ENCODE results near the gene UBQLN2. TPM values are rescaled to one million over a fixed set of nuclear protein-coding genes. Genes with fewer than 3 reads are reported as not detected.
"Not testable (repeated sequence)": the region's sequence is repeated elsewhere in the genome, so short reads cannot be mapped to it uniquely, and the experiment has no call there.

The UBQLN2 gene
- total RNA-seq: 39.9 and 43.8 TPM in 2 replicates

- Histone ChIP-seq H3K36me3 (ENCODE audit: control insufficient read depth, insufficient read depth, low read length) (no peaks in the 10 kb centered on the region), H3K4me3 (ENCODE audit: low read depth, low read length) (peak within 1 kb of the TSS; percentile 76), H3K27me3 (ENCODE audit: control insufficient read depth, insufficient read depth, low read length) (no peaks in the 10 kb centered on the region)
- TF ChIP-seq CTCF (IDR thresholded peaks at IDR 0.05; ENCODE audit: insufficient read depth, low read length, poor library complexity, severe bottlenecking): peak; percentile 25
- DNase-seq (ENCODE audit: low read depth): no peak
Measured at GRCh38 chrX:56563231-56564161, at the start of gene UBQLN2. TSS of gene UBQLN2 (plus strand) at chrX:56563627. CDS start at chrX:56563874, 247 bp downstream.

GRCh38 chrX:56519642-56520041, 43.8 kb upstream of the UBQLN2 start:
- no peak overlapping the region for H3K4me3 ChIP-seq (ENCODE audit: low read depth, low read length)
- H3K27me3 ChIP-seq (ENCODE audit: control insufficient read depth, insufficient read depth, low read length): no peaks in the 10 kb centered on the region
- no peak for TF ChIP-seq CTCF (IDR thresholded peaks at IDR 0.05; ENCODE audit: insufficient read depth, low read length, poor library complexity, severe bottlenecking)

GRCh38 chrX:56529482-56530007, 33.9 kb upstream of the UBQLN2 start:
- H3K36me3 ChIP-seq (ENCODE audit: control insufficient read depth, insufficient read depth, low read length); H3K27me3 ChIP-seq (ENCODE audit: control insufficient read depth, insufficient read depth, low read length); H3K4me3 ChIP-seq (ENCODE audit: low read depth, low read length); DNase-seq (ENCODE audit: low read depth): not testable (repeated sequence)

More at GRCh38 chrX:56519642-56520041, 43.8 kb upstream of the UBQLN2 start:
- DNase-seq (ENCODE audit: low read depth): no peak
- no peaks in the 10 kb centered on the region for H3K36me3 ChIP-seq (ENCODE audit: control insufficient read depth, insufficient read depth, low read length)

GRCh38 chrX:56530011-56530410, 33.4 kb upstream of the UBQLN2 start:
- DNase-seq (ENCODE audit: low read depth): no peak
- H3K4me3 ChIP-seq (ENCODE audit: low read depth, low read length): no peak overlapping the region
- no peak for TF ChIP-seq CTCF (IDR thresholded peaks at IDR 0.05; ENCODE audit: insufficient read depth, low read length, poor library complexity, severe bottlenecking)
- no peaks in the 10 kb centered on the region for H3K36me3 ChIP-seq (ENCODE audit: control insufficient read depth, insufficient read depth, low read length)
- no peaks in the 10 kb centered on the region for H3K27me3 ChIP-seq (ENCODE audit: control insufficient read depth, insufficient read depth, low read length)

- no peak for TF ChIP-seq CTCF (IDR thresholded peaks at IDR 0.05; ENCODE audit: insufficient read depth, low read length, poor library complexity, severe bottlenecking)
- no peak for DNase-seq (ENCODE audit: low read depth)
- H3K27me3 ChIP-seq (ENCODE audit: control insufficient read depth, insufficient read depth, low read length): no peaks in the 10 kb centered on the region
- H3K36me3 ChIP-seq (ENCODE audit: control insufficient read depth, insufficient read depth, low read length): no peaks in the 10 kb centered on the region
- H3K4me3 ChIP-seq (ENCODE audit: low read depth, low read length): no peak overlapping the region
Measured at GRCh38 chrX:56550667-56551066, 12.8 kb upstream of the UBQLN2 start.

GRCh38 chrX:56554870-56555269, 8.6 kb upstream of the UBQLN2 start:
- no peak for TF ChIP-seq CTCF (IDR thresholded peaks at IDR 0.05; ENCODE audit: insufficient read depth, low read length, poor library complexity, severe bottlenecking)

More at GRCh38 chrX:56554870-56555269, 8.6 kb upstream of the UBQLN2 start:
- Histone ChIP-seq H3K4me3 (ENCODE audit: low read depth, low read length) (no peak overlapping the region), H3K36me3 (ENCODE audit: control insufficient read depth, insufficient read depth, low read length) (no peaks in the 10 kb centered on the region), H3K27me3 (ENCODE audit: control insufficient read depth, insufficient read depth, low read length) (no peaks in the 10 kb centered on the region)
- DNase-seq (ENCODE audit: low read depth): no peak

All from kidney epithelial cell (primary cell).